Stimulated activated CD4-positive, alpha-beta T cell treated with anti-CD3 and anti-CD28 coated beads, Interleukin-4, amount 100 ng/mL, for 1 hour (primary cell): ENCODE data around the gene COL4A1.
A peak's percentile ranks its signal among the peaks of the same experiment; 100 is the strongest.

Experiments
- DNase-seq: peaks from one replicate; pipeline ENCODE4 v3.0.0-alpha.2; 2020

The COL4A1 gene

GRCh38 chr13:110154410-110154933, 152.5 kb downstream of the COL4A1 start:
- DNase-seq, result no peak

- DNase-seq, result no peak
Observed at GRCh38 chr13:110152351-110152750, 154.6 kb downstream of the COL4A1 start.

GRCh38 chr13:110151462-110151861, 155.5 kb downstream of the COL4A1 start:
- DNase-seq, result no peak

GRCh38 chr13:110150384-110151101, 156.4 kb downstream of the COL4A1 start:
- DNase-seq, result no peak

DNA sequence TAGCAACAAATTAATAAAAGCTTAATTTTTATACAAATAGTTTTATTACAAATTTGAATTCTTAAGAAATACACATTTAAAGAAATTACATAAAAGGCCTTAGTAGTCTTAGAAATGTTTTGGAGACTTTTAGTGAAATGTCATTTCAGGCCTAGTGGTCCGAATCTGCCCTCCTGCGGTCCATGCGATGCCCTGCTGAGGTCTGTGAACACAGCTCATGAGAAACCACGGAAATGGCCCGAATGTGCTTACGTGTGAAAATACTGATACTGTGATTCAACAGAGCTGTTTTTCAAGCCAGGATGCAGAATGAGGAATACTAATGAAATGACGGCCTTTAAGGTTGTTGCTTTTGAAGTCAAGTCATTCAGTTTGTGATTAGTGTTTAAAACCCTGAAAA, 157.9 kb downstream of the COL4A1 start:
- DNase-seq, result no peak

DNA sequence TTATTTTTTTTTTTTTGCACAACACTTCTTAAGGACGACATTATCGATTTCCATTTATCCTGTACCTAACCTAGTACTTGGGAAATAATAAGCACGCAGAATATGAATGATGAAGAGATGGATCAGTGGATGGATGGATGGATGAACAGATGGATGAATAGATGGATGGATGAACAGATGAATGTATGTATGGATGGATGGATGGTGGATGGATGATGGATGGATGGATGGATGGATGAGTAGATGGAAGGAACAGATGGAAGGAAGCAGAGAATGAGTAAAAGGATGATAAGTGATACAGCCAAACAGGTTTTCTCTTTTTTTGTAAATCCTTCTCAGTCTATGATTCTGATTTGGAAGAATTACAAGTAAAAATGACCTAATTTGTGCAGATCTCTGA, 166.9 kb downstream of the COL4A1 start:
- no peak for DNase-seq

- DNase-seq, result no peak
Observed at GRCh38 chr13:110138700-110139036, 168.3 kb downstream of the COL4A1 start.

DNA sequence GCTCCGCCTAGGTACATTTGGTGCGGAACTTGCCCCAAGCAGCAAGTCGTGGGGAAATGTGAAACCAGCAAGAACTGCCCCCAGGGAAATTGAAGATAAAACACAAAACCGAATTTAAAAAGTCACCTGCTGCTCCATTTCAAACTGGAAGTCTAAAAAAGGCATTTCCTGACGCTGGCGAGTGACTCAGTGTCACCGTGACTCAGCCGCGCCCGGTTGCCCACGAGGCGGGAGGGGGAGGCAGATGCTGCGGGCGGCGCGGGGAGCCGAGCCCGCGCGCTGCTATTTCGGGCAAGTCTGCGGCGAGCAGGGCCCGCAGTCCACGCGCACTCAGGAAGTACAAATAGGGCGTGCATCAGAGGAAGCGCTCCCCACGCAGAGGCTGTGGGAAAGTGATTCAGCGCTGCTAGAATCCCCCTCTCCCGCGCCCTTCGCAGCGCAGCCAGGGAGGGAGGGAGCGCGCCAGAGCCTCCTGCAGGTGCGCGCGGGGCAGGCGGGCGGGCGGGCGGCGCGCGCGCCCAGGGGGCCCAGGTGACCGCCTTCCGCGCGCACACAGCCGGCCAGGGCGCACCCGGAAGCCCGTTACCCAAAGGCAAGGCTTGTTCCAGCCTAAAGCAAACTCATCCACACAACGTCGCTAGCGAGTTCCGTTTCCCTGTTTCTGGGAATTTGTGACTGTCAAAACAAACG, 168.8 kb downstream of the COL4A1 start:
- peak; percentile 75 for DNase-seq

DNA sequence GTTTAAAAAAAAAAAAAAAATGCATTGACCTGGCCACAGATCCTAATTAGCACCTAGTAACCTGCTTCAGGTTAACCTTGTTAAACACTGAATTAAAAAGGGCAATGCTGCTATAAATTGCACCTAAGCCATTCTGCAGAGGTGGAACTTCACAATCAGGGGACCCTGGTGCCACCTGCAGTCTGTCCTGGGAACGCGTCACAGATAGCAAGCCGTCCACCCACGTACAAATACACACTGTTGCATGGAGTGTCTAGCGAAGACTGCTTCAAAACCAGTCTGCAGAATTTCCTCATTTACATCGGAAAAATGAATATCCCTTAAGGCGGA, 169.3 kb downstream of the COL4A1 start:
- no peak for DNase-seq

DNA sequence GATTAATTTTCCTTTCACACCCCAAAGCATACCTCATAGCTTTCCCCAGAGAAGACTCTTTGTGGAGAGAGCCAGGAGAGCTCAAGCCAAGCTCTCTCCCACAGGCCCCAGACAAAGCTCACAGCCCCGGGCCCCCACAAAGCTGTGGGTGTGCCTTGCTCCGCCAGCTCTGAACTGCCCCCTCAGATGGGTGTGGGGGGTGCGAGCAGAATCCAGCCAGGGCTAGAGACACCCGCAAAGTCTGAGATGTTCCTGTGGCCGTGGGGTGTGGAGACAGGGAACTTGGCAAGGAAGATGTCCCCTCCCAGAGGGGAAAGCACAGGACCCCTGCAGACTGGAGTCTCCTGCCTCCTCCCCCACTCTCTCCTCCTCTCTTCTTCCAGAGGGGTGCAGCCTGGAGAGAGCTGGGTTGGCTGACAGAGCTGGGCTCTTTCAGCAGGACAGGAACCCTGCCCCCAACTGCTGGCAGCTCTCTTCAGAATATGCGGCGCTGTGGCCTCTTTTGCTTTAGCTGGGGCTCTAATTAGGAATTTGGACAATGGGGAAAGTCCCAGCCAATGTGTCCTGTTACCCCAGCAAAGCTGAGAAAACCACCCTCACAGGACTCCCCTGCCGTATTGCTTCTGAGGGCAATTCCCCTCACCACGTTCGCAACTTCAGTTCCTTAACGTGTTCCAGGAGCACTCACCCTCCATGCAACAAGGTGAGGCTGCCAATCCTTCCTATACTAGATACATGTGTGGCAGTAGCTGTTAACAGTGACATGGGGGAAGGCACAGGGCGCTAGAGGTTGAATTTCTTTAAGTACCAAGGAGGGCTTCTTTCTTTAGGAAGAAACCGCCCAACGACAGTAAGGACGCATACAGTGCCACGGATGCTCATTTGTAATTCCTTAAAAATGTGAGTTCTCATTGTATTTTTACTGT, 170.0 kb downstream of the COL4A1 start:
- DNase-seq, result no peak

GRCh38 chr13:110135977-110136597, 170.9 kb downstream of the COL4A1 start:
- DNase-seq, result no peak

DNA sequence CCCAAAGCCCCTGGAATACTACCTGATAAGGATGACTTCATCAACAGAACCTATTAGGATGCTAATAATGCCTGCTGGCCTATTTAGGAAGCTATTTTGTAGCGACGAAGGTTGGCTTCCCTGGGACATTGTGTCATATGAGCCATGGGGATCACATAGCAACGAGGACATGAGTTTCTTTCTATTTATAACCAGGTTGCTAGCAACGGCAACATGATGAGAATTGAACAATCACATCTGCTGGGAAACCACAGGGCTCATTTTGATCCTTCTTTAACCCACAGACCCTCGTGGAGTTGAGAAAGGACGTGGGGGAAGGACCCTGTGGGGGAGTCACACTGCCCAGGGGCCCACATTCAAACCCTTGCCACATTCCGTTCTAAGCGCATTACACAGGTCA, 172.2 kb downstream of the COL4A1 start:
- DNase-seq, result no peak

DNA sequence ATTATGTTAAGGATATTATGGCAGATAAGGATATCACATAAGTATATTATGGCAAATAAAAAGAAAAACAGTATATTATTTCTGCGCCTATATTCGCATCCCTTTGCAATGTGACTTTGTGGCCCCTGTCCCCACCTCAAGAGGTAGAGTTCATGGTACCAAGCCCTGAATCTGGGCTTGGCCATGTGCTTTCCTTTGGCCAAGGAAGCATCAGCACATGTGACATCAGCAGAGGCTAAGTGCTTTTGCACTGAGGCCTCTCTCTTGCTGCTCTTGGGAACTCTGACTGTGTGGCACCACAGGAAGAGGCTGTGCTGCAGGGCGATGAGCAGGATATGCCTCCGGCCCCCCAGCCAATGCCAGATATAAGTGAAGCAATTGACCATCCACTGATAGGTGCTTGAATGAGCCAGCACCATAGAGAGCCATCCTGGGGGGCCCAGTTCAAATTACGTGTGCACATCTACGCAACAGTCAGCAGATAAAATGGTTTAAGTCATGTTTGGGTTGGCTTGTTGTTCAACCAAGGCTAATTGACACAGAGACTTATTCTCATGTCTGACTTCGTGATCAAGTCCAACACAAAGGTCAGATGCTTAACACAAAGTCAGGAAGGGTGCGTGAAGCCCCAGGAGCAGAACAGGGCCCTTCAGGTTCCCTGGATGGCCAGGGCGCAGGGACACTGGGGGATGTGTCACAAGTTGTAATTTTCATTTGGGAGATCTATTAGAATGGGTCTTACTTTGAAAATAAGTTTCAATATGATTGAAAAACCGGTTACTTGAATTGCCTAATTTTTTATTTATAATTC, 173.3 kb downstream of the COL4A1 start:
- no peak for DNase-seq

DNA sequence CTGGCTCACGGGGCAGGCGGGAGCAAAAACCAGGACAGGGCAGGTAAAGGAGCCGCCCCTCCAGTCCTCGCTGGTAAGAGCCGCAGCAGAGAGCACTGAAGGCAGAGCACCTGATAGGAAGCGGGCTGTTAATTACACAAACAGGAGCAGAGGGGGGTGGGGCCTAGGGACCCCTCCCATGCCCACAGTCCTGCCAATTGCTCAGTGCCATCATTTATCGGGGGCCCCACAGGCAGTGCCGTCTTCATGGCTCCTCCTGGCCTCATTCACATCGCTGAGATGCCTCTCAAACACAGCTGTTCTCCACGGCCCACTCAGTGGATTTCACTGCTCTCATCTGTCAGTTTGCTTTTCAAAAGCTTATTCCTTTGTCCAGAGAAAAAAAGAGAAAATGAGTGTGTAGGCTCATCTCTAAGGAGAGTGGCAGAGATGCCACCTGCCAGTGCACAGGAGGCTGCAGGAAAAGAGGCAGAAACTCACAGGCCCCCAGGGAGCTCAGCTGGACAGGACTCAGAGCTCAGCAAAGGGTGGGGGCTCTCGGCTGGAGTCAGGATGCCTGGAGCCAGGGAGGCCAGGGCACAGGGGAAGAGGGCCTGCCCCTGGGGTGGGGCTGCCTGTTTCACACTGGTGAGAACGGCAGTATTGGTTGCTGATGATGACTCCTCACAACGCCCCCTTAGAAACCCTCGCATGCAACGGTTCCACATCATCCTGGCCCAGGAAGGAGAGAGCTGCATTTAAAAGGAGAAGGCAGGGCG, 174.6 kb downstream of the COL4A1 start:
- DNase-seq, result no peak

DNA sequence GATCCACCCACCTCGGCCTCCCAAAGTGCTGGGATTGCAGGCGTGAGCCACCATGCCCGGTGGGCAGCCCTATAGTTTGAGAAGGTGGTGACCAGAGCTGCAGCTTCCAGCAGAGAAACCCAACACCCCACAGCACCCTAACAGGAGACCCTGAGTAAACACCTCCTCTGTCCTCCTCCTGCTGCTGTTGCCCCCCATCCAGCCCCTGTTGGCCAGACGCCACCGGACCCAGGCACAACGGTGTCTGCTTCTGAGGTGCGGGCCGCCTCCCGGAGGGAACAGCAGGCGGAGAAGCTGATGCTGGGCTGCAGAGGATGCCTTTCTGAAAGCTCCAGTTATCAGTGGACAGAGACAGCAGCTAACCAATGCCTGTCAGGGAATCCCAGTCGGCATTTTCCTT, 175.5 kb downstream of the COL4A1 start:
- DNase-seq, result no peak

GRCh38 chr13:110130431-110130830, 176.5 kb downstream of the COL4A1 start:
- DNase-seq, result no peak

DNA sequence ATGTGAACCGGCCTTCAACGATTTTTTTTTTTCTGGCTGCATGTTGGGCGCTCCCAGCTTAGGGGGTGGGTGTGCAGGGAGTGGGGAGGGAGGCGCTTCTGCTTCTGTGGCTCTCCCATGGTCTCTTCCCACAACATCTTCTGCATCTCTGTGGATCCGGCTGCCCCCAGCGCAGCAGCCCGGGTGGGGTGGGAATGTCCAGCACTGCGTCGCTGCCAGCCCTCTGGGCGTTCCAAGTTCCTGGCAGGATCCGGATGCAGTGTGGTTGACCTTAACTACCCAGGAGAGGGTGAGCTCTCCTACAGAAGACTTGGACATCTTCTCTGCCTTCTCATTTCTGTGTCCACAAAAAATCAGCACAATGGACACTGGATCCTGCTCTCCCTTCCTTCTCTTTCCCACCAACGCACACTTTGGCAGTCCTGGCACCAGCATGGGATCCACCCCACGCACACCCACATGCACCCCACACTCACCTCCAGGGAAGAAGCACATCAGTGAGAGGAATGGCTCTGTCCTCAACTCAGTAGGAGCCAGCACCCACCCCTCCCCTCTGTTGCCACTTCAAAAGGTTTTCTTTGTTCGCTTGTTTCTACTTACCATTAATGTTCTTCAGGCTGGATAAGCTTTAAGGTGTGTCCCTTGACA, 177.3 kb downstream of the COL4A1 start:
- DNase-seq, result no peak

DNA sequence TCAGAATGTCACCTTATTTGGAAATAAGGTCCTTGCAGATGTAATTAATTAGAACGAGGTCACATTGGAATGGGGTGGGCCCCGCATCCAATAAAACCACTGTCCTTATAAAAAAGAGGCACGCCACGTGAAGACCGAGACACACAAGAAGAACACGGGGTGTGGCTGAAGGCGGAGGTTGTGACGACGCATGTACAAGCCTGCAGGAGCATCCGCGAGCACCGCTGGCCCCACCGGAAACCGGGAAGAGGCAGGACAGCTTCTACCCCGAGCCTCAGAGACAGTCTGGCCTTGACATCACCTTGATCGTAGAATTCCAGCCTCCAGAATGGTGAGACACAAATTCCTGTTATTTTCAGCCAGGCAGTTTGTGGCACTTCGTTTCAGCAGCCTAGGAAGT, 177.9 kb downstream of the COL4A1 start:
- no peak for DNase-seq

GRCh38 chr13:110128546-110128945, 178.4 kb downstream of the COL4A1 start:
- DNase-seq, result no peak

GRCh38 chr13:110127986-110128511, 178.9 kb downstream of the COL4A1 start:
- DNase-seq, result no peak
